ENCODE results near the gene PYGO1.

Gene PYGO1

DNA sequence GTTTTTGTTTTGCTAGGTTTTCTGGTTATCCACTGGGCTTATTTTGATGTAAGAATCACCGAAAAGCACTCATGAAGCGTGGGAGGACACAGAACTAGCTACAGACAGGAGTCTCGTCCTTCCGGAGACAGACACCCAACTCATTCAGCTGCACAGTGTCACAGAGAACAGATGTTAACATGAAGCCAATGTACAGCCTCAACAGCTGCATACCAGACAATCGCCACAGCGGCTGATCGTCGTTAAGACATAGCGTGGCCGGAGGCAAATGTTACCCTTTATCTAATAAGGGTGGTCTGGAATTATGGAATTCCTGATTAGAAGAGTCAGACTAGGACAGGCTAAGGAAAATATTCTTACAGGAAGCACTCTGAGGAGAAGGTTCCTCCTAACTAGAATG, 1.1 kb upstream of the PYGO1 start:
- Mint-ChIP-seq H3K36me3 (no peaks in the 10 kb centered on the region), H3K27ac (no peak overlapping the region), H3K9me3 (no peaks in the 10 kb centered on the region), H3K4me3 (peak overlapping the region; percentile 40), H3K4me1 (no peaks in the 10 kb centered on the region)
- ATAC-seq (no peak), DNase-seq (ENCODE audit: low spot score in 2 of 2) (no peak)

GRCh38 chr15:55588815-55589115, 620 bp upstream of the PYGO1 start:
- DNase-seq (ENCODE audit: low spot score in 2 of 2) (no peak), ATAC-seq (no peak)
- Mint-ChIP-seq H3K27ac (no peak overlapping the region), H3K36me3 (no peaks in the 10 kb centered on the region), H3K4me1 (no peaks in the 10 kb centered on the region), H3K4me3 (peak overlapping the region; percentile 40), H3K9me3 (no peaks in the 10 kb centered on the region)

GRCh38 chr15:55587321-55588069, 650 bp downstream of the PYGO1 start:
- no peaks in the 10 kb centered on the region for H3K9me3 Mint-ChIP-seq
- no peak overlapping the region for H3K4me3 Mint-ChIP-seq
- no peak overlapping the region for H3K27ac Mint-ChIP-seq
- ATAC-seq (peak; percentile 49), DNase-seq (ENCODE audit: low spot score in 2 of 2) (peak; percentile 6 to 55)
- no peaks in the 10 kb centered on the region for H3K36me3 Mint-ChIP-seq
- H3K4me1 Mint-ChIP-seq: no peaks in the 10 kb centered on the region

- Mint-ChIP-seq H3K9me3 (no peaks in the 10 kb centered on the region), H3K36me3 (no peaks in the 10 kb centered on the region), H3K4me3 (no peak overlapping the region), H3K27ac (no peak overlapping the region), H3K4me1 (no peaks in the 10 kb centered on the region)
- ATAC-seq: no peak
- DNase-seq (ENCODE audit: low spot score in 2 of 2): no peak
Measured at GRCh38 chr15:55586808-55587207, 1.3 kb downstream of the PYGO1 start.

GRCh38 chr15:55576943-55577342, 11.2 kb downstream of the PYGO1 start:
- no peak overlapping the region for H3K4me3 Mint-ChIP-seq
- H3K4me1 Mint-ChIP-seq: no peaks in the 10 kb centered on the region
- no peaks in the 10 kb centered on the region for H3K36me3 Mint-ChIP-seq
- no peaks in the 10 kb centered on the region for H3K9me3 Mint-ChIP-seq
- ATAC-seq: no peak
- H3K27ac Mint-ChIP-seq: no peak overlapping the region
- DNase-seq (ENCODE audit: low spot score in 2 of 2): no peak

DNA sequence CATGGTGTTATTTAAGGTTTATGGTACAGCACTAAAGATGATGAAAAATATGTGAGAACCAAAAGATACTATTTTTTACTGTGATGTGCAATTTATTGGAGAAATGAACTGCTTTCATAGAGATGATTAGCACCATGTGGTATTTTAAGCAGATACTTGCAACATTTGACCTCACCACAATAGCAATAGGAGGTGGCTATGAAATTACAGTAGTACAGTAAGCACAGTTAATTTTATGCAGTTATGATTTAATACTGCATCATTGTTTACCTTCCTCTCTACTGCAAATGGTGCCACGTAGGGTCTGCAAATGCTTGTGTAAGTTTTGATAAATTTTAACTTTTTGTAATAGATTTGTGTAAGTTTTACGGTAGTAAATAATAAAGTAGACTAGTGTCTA, 14.0 kb downstream of the PYGO1 start:
- Mint-ChIP-seq H3K9me3 (peaks cover 5% of the 10 kb centered on the region), H3K27ac (no peak overlapping the region), H3K4me3 (no peak overlapping the region), H3K4me1 (no peaks in the 10 kb centered on the region), H3K36me3 (no peaks in the 10 kb centered on the region)
- DNase-seq (ENCODE audit: low spot score in 2 of 2) (no peak), ATAC-seq (no peak)

GRCh38 chr15:55573224-55573623, 14.9 kb downstream of the PYGO1 start:
- no peaks in the 10 kb centered on the region for H3K36me3 Mint-ChIP-seq
- no peak overlapping the region for H3K27ac Mint-ChIP-seq
- DNase-seq (ENCODE audit: low spot score in 2 of 2) (no peak), ATAC-seq (no peak)
- H3K9me3 Mint-ChIP-seq: peaks cover 5% of the 10 kb centered on the region
- H3K4me3 Mint-ChIP-seq: no peak overlapping the region
- no peaks in the 10 kb centered on the region for H3K4me1 Mint-ChIP-seq

- no peaks in the 10 kb centered on the region for H3K36me3 Mint-ChIP-seq
- no peak overlapping the region for H3K27ac Mint-ChIP-seq
- DNase-seq (ENCODE audit: low spot score in 2 of 2): no peak
- H3K4me3 Mint-ChIP-seq: no peak overlapping the region
- H3K9me3 Mint-ChIP-seq: no peaks in the 10 kb centered on the region
- ATAC-seq: no peak
- H3K4me1 Mint-ChIP-seq: no peaks in the 10 kb centered on the region
Measured at GRCh38 chr15:55564347-55565145, 23.6 kb downstream of the PYGO1 start.

GRCh38 chr15:55562601-55563000, 25.5 kb downstream of the PYGO1 start:
- Mint-ChIP-seq H3K4me3 (no peak overlapping the region), H3K9me3 (no peaks in the 10 kb centered on the region), H3K36me3 (no peaks in the 10 kb centered on the region), H3K4me1 (no peaks in the 10 kb centered on the region), H3K27ac (no peak overlapping the region)
- no peak for ATAC-seq
- no peak for DNase-seq (ENCODE audit: low spot score in 2 of 2)

- H3K27ac Mint-ChIP-seq: no peak overlapping the region
- ATAC-seq (no peak), DNase-seq (ENCODE audit: low spot score in 2 of 2) (no peak)
- H3K9me3 Mint-ChIP-seq: peaks cover 19% of the 10 kb centered on the region
- H3K4me1 Mint-ChIP-seq: no peaks in the 10 kb centered on the region
- no peaks in the 10 kb centered on the region for H3K36me3 Mint-ChIP-seq
- no peak overlapping the region for H3K4me3 Mint-ChIP-seq
Measured at GRCh38 chr15:55555089-55555488, 33.1 kb downstream of the PYGO1 start.

GRCh38 chr15:55552926-55553325, 35.2 kb downstream of the PYGO1 start:
- H3K36me3 Mint-ChIP-seq: no peaks in the 10 kb centered on the region
- no peak for DNase-seq (ENCODE audit: low spot score in 2 of 2)
- no peaks in the 10 kb centered on the region for H3K4me1 Mint-ChIP-seq
- H3K27ac Mint-ChIP-seq: no peak overlapping the region
- ATAC-seq: no peak
- H3K4me3 Mint-ChIP-seq: no peak overlapping the region
- H3K9me3 Mint-ChIP-seq: peaks cover 19% of the 10 kb centered on the region

DNA sequence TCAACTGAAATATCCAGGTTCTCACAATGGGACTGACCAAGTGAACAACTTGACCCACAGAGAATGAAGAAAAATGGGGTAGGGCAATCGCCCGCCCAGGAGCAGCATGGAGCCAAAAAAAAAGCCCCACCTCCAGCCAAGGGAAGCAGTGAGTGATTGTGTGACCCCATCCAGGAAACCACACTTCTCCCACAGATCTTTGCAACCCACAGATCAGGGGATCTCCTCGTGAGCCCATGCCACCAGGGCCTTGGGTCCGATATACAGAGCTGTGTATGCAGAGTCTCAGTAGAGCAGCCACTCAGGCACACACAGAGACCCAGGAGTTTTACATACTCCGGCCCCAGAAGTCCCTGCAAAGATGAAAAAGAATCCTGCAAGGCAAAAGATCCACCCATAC, 35.7 kb downstream of the PYGO1 start:
- no peaks in the 10 kb centered on the region for H3K4me1 Mint-ChIP-seq
- no peak overlapping the region for H3K27ac Mint-ChIP-seq
- DNase-seq (ENCODE audit: low spot score in 2 of 2) (no peak), ATAC-seq (no peak)
- peaks cover 19% of the 10 kb centered on the region for H3K9me3 Mint-ChIP-seq
- H3K4me3 Mint-ChIP-seq: no peak overlapping the region
- H3K36me3 Mint-ChIP-seq: no peaks in the 10 kb centered on the region

DNA sequence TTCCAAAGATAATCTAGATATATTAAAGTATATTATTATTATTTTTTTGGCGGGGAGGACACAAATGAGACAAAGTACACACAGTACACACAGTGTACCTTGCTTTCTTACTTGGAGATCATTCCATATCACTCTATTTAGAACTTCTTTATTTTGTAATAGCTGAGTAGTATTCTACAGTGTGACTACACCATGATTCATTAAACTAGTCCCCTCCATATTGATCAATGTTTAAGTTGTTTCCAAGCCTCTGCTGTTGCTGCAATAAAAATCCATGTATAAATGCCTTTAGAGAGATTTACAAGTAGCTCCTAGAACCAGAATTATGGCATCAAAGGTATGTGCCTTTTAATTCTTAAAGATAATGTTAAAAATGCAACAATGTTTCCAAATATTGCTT, 38.8 kb downstream of the PYGO1 start:
- ATAC-seq (no peak), DNase-seq (ENCODE audit: low spot score in 2 of 2) (no peak)
- no peak overlapping the region for H3K27ac Mint-ChIP-seq
- H3K9me3 Mint-ChIP-seq: peaks cover under 1% of the 10 kb centered on the region
- H3K4me3 Mint-ChIP-seq: no peak overlapping the region
- no peaks in the 10 kb centered on the region for H3K36me3 Mint-ChIP-seq
- no peaks in the 10 kb centered on the region for H3K4me1 Mint-ChIP-seq

- ATAC-seq: no peak
- no peaks in the 10 kb centered on the region for H3K36me3 Mint-ChIP-seq
- H3K4me1 Mint-ChIP-seq: no peaks in the 10 kb centered on the region
- no peaks in the 10 kb centered on the region for H3K9me3 Mint-ChIP-seq
- DNase-seq (ENCODE audit: low spot score in 2 of 2): no peak
- H3K27ac Mint-ChIP-seq: no peak overlapping the region
- H3K4me3 Mint-ChIP-seq: no peak overlapping the region
Measured at GRCh38 chr15:55546718-55547117, 41.4 kb downstream of the PYGO1 start.

DNA sequence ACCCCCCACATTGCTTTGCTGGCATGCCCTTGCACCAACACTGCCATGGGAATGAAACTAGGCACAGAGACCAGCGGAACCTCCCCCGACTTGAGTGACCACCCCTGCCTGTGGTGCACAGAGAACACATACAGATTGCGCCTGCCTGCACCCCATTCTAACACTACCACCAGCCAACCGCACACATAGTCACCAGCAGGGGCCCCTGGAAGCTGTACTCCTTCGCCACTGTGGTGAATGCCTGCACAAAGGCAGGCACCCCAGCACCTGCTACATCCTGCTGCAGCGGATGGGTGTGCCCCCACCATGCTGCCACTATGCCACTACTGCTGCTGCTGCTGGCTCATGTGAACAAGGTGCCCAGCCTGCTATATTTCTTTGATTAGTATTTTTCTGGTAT, 52.7 kb downstream of the PYGO1 start:
- no peak overlapping the region for H3K27ac Mint-ChIP-seq

DNA sequence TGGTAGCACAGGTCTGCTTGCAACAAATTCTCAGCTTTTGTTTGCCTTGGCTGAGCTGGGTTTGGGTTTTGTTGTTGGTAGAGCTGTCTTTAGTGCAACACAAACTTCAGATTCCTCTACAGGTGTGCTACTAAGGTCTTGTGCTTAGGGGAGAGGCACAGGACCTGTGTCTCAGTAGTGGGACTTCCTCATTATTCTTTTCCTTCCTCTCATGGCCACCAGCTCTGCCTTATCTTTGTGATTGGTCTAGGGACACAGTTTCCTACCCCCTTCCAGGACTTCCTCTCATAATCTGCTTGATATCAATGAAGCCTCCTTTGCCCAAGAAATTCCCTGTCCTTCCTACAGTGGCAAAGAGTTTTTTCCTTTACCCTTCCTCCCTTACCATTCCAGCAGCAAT, 55.2 kb downstream of the PYGO1 start:
- H3K4me1 Mint-ChIP-seq: peaks cover 4% of the 10 kb centered on the region
- DNase-seq (ENCODE audit: low spot score in 2 of 2) (no peak), ATAC-seq (no peak)
- no peak overlapping the region for H3K4me3 Mint-ChIP-seq
- H3K9me3 Mint-ChIP-seq: no peaks in the 10 kb centered on the region
- no peak overlapping the region for H3K27ac Mint-ChIP-seq
- no peaks in the 10 kb centered on the region for H3K36me3 Mint-ChIP-seq

More for the DNA sequence above, 52.7 kb downstream of the PYGO1 start:
- no peak for DNase-seq (ENCODE audit: low spot score in 2 of 2)
- peak; percentile 61 for ATAC-seq
- H3K36me3 Mint-ChIP-seq: no peaks in the 10 kb centered on the region
- no peak overlapping the region for H3K4me3 Mint-ChIP-seq
- no peaks in the 10 kb centered on the region for H3K9me3 Mint-ChIP-seq
- peaks cover 4% of the 10 kb centered on the region for H3K4me1 Mint-ChIP-seq

All from stimulated activated effector memory CD8-positive, alpha-beta T cell treated with anti-CD3 and anti-CD28 coated beads, Interleukin-12 subunit alpha, Interleukin-12 subunit beta, amount 100 ng/mL, for 72 hours (primary cell).